K562 (cell line): ENCODE results near the gene LMF2. TPM values are rescaled to one million over a fixed set of nuclear protein-coding genes. Genes with fewer than 3 reads are reported as not detected.

ENCODE experiments used
- ATAC-seq: fragments of 200-7000 bp; cut with Tn5 transposase; 3 replicates; pipeline ENCODE4 v1.9.1; 2020; ENCODE audit warnings: moderate library complexity
- BruUV-seq: library from RNA; stranded (reverse); fragments of 400-500 nt; replicated peaks from 2 replicates; lab custom pipeline; 2021; lab: Mats Ljungman, UMichigan
- CTCF ChIA-PET: fragments of 300-600 bp; formaldehyde crosslinking; extraction: SDS; loops from one replicate; lab custom pipeline; 2021; ENCODE audit warnings: low intra/inter-chr PET ratio; lab: Yijun Ruan, JAX
- POLR2A ChIA-PET: fragments of 300-600, 350-650 bp; sonication (Branson Sonifier 250); formaldehyde crosslinking; extraction: SDS; loops from one replicate; lab custom pipeline; 2021; ENCODE audit warnings: antibody characterized with exemption, inconsistent platforms; lab: Yijun Ruan, JAX
- DNase-seq, 4 experiments: peaks; one replicate each; pipeline versions ENCODE4 v3.0.0 to v3.0.0-alpha.2; 2011 to 2018; ENCODE audit warnings: low spot score in 3 of 4, mixed read lengths in 3 of 4; ENCODE audit errors: extremely low read depth in 1 of 4
- FAIRE-seq: peaks from 2 replicates; lab custom pipeline; 2011; peaks lifted over from hg19 to GRCh38; lab: Jason Lieb, UNC
- H2AFZ ChIP-seq: 2 replicates; pipeline ENCODE4 v1.6.0; 2011; ENCODE audit warnings: low read depth, low read length, control low read depth, inconsistent platforms
- H3K27ac ChIP-seq: fragments of 200-600 bp; 3 replicates; pipeline ENCODE4 v1.8.0; 2011; ENCODE audit warnings: low read depth, mild to moderate bottlenecking, control low read depth, inconsistent platforms, low read length, moderate library complexity, mixed read lengths; ENCODE audit errors: extremely low read depth
- H3K27me3 ChIP-seq, 2 experiments: fragments of 300-600 bp in 1 of 2; 2 replicates in 1 of 2; 3 replicates in 1 of 2; pipeline versions ENCODE4 v1.6.0 to v1.8.0; 2011; ENCODE audit warnings: inconsistent platforms in 2 of 2, low read length in 2 of 2, mild to moderate bottlenecking in 1 of 2, mixed read lengths in 1 of 2, moderate library complexity in 1 of 2; ENCODE audit not compliant: control insufficient read depth in 2 of 2, insufficient read depth in 2 of 2
- H3K36me3 ChIP-seq: fragments of 300-600 bp; 3 replicates; pipeline ENCODE4 v1.8.0; 2011; ENCODE audit warnings: mild to moderate bottlenecking, low read length, inconsistent platforms; ENCODE audit not compliant: control insufficient read depth, insufficient read depth
- H3K4me1 ChIP-seq, 2 experiments: fragments of 200-600 bp in 1 of 2; replicated peaks in 1 of 2; 2 replicates in 1 of 2; 3 replicates in 1 of 2; pipeline versions ENCODE4 v1.5.1 to v1.8.0; 2011; ENCODE audit warnings: inconsistent platforms in 2 of 2, low read length in 2 of 2, mild to moderate bottlenecking in 1 of 2, mixed read lengths in 1 of 2, moderate library complexity in 1 of 2; ENCODE audit not compliant: control insufficient read depth in 2 of 2, insufficient read depth in 2 of 2
- H3K4me2 ChIP-seq: 2 replicates; pipeline ENCODE4 v1.6.1; 2011; ENCODE audit warnings: low read length, control low read depth, inconsistent platforms, mixed read lengths; ENCODE audit not compliant: insufficient read depth
- H3K4me3 ChIP-seq: fragments of 200-600 bp; sonication (generic), shearing (Covaris generic); 2 replicates; pipeline ENCODE4 v1.5.1; 2016; ENCODE audit warnings: control low read depth, inconsistent platforms
- H3K79me2 ChIP-seq: fragments of 200-600 bp; 3 replicates; pipeline ENCODE4 v1.8.0; 2011; ENCODE audit warnings: low read length, inconsistent platforms; ENCODE audit not compliant: control insufficient read depth, insufficient read depth
- H3K9ac ChIP-seq, 2 experiments: 2 replicates each; pipeline versions ENCODE4 v1.6.0 to v1.6.1; 2011; ENCODE audit warnings: low read depth in 2 of 2, low read length in 2 of 2, control low read depth in 1 of 2, inconsistent platforms in 1 of 2, mild to moderate bottlenecking in 1 of 2, mixed read lengths in 1 of 2; ENCODE audit not compliant: insufficient read depth in 1 of 2
- H3K9me1 ChIP-seq: one replicate; pipeline ENCODE4 v1.6.0; 2011; ENCODE audit warnings: inconsistent platforms, mild to moderate bottlenecking, low read length, moderate library complexity; ENCODE audit not compliant: control insufficient read depth, insufficient read depth
- H3K9me3 ChIP-seq: replicated peaks from 2 replicates; pipeline ENCODE4 v1.5.1; 2011; ENCODE audit warnings: low read depth, low read length, inconsistent platforms; ENCODE audit not compliant: control insufficient read depth, insufficient read depth
- H4K20me1 ChIP-seq: replicated peaks from 2 replicates; pipeline ENCODE4 v1.6.1; 2011; ENCODE audit warnings: low read length, inconsistent platforms, mixed read lengths; ENCODE audit not compliant: control insufficient read depth, insufficient read depth
- CXXC5 ChIP-seq: fragments of 250-450 bp; sonication (Bioruptor Pico); IDR thresholded peaks from 2 replicates; pipeline ENCODE4 v1.8.0; 2022; ENCODE audit warnings: inconsistent platforms, mild to moderate bottlenecking, moderate library complexity
- L3MBTL2 ChIP-seq: fragments of 450-650 bp; IDR thresholded peaks from 2 replicates; pipeline ENCODE4 v1.6.1; 2016; ENCODE audit warnings: mild to moderate bottlenecking, moderate library complexity
- NCOA1 ChIP-seq: fragments of 450-650 bp; IDR thresholded peaks from 2 replicates; pipeline ENCODE4 v1.6.1; 2016; ENCODE audit warnings: low read depth
- POLR2G ChIP-seq: fragments of 200-400 bp; formaldehyde crosslinking; IDR thresholded peaks from 2 replicates; pipeline ENCODE4 v1.6.1; 2017; ENCODE audit warnings: low read depth, mild to moderate bottlenecking, antibody characterized with exemption, low read length, moderate library complexity
- RBFOX2 ChIP-seq: fragments of 200-400 bp; formaldehyde crosslinking; IDR thresholded peaks from 2 replicates; pipeline ENCODE4 v1.6.1; 2017; ENCODE audit warnings: low read depth, mild to moderate bottlenecking, low read length, moderate library complexity
- TBP ChIP-seq: optimal IDR thresholded peaks from 2 replicates; pipeline ENCODE3; 2011; ENCODE audit warnings: low read depth, low read length, improper control_type of control experiment
- VEZF1 ChIP-seq: fragments of 200-800 bp; sonication (Bioruptor generic); IDR thresholded peaks from 2 replicates; pipeline ENCODE4 v1.6.1; 2017; ENCODE audit warnings: missing genetic modification characterization, missing compliant biosample characterization
- ZFX ChIP-seq: sonication (generic); formaldehyde crosslinking; IDR thresholded peaks from 2 replicates; pipeline ENCODE4 v1.8.0; 2022; ENCODE audit warnings: mild to moderate bottlenecking, missing genetic modification reagents, moderate library complexity
- WGBS: fragments of 100-300 bp; shearing (Covaris generic); methylation state at CpG from one replicate; pipeline ENCODE4 v1.1.6; 2016; ENCODE audit warnings: low coverage, mixed read lengths; ENCODE audit not compliant: insufficient coverage; ENCODE audit errors: missing lambda C conversion rate; 5-methylcytosine and 5-hydroxymethylcytosine counted together
- in situ Hi-C: fragments of 300-500 bp; cut with MboI; formaldehyde crosslinking; loops from 4 replicates; pipeline ENCODE4 v1.15.0; 2018; ENCODE audit warnings: inconsistent platforms, mixed read lengths
- intact Hi-C: fragments of 100-400 bp; cut with micrococcal nuclease; formaldehyde crosslinking; loops from 2 replicates; pipeline ENCODE4 v1.14.2; 2022
- polyA plus RNA-seq, 8 experiments: library from polyadenylated mRNA; depleted of rRNA in 4 of 8; stranded (reverse) in 5 of 8; unstranded in 3 of 8; fragments of >200 nt; fragmentation: Nextera tagmentation in 2 of 8; fragmentation: Illumina TruSeq in 1 of 8; extraction: Ambion mirVana in 2 of 8; extraction: Trizol in 1 of 8; gene quantifications; 2 replicates each; pipeline versions ENCODE4 v1.2.1 to v1.2.3, GENCODE V29; 2011 to 2014; ENCODE audit warnings: inconsistent platforms in 1 of 8, missing spikeins in 1 of 8
- total RNA-seq, 7 experiments: library from RNA; depleted of rRNA in 6 of 7; stranded (reverse); fragments of >200 nt in 6 of 7; fragmentation: Illumina TruSeq in 2 of 7; extraction: Trizol in 2 of 7; gene quantifications; 2 replicates each; pipeline versions ENCODE4 v1.2.1 to v1.2.3, GENCODE V29; 2011 to 2021; ENCODE audit warnings: low replicate concordance in 1 of 7
- TF ChIP-seq, protein P1 (sequence below), 2 experiments: fragments of 450-650 bp; formaldehyde crosslinking in 1 of 2; IDR thresholded peaks; 2 replicates each; pipeline versions ENCODE4 v1.4.0 to v1.6.1; 2014 to 2020; ENCODE audit warnings: mild to moderate bottlenecking in 2 of 2, borderline replicate concordance in 1 of 2, low read depth in 1 of 2
- TF ChIP-seq, protein P2 (sequence below): fragments of 250-450 bp; sonication (Bioruptor Pico); IDR thresholded peaks from 2 replicates; pipeline ENCODE4 v1.8.0; 2021; ENCODE audit warnings: mild to moderate bottlenecking, moderate library complexity

Gene LMF2
- total and polyA plus RNA-seq, 9 of the 15 experiments (the other 6 are each of a cell fraction or from before 2014, with no cell fraction given), result 0.08 to 37.1 (median 7.6) TPM

- H3K4me2 ChIP-seq, result no peak overlapping the region
- no peak overlapping the region for H2AFZ ChIP-seq
- DNase-seq (peak in 2 of 4 experiments; percentile 43 to 45), FAIRE-seq (no peak), ATAC-seq (peak; percentile 55)
- no peaks in the 10 kb centered on the region for H3K9me3 ChIP-seq
- H3K27ac ChIP-seq, result no peak overlapping the region
- peaks cover 0 to 38% of the 10 kb centered on the region in 2 experiments; a peak in 3 of 5 replicates for H3K4me1 ChIP-seq
- ChIA-PET POLR2A (interaction anchor here (0.6 kb wide), 1 partner anchor 308 kb away, joined by 4 read pairs; no protein-coding TSS in a partner anchor), CTCF (no interaction called here)
- peaks cover 0 to 11% of the 10 kb centered on the region in 2 experiments; a peak in 1 of 5 replicates for H3K27me3 ChIP-seq
- no peaks in the 10 kb centered on the region for H3K79me2 ChIP-seq
- in situ Hi-C loops (no loop called here), intact Hi-C loops (no loop called here)
- H4K20me1 ChIP-seq, result no peaks in the 10 kb centered on the region
- no peaks in the 10 kb centered on the region for H3K36me3 ChIP-seq
- no peak overlapping the region for H3K9ac ChIP-seq
- H3K9me1 ChIP-seq, result no peaks in the 10 kb centered on the region
- no peak overlapping the region for H3K4me3 ChIP-seq
- BruUV-seq, result no TSS peak
- 22% methylated on average over 9 of the region's 35 CpGs for WGBS
- TF ChIP-seq NCOA1 (no peak), TBP (no peak), ZFX (CRISPR knock-in tag) (peak; percentile 29; the same call in 1 of the 2 replicates), CXXC5 (CRISPR knock-in tag) (peak; percentile 47; the same call in 1 of the 2 replicates), VEZF1 (CRISPR knock-in tag) (peak; percentile 29), POLR2G (peak; percentile 22; the same call in 1 of the 2 replicates), L3MBTL2 (peak; percentile 33; the same call in 1 of the 2 replicates), RBFOX2 (peak; percentile 34; the same call in 1 of the 2 replicates)
- TF ChIP-seq, protein P1, sequence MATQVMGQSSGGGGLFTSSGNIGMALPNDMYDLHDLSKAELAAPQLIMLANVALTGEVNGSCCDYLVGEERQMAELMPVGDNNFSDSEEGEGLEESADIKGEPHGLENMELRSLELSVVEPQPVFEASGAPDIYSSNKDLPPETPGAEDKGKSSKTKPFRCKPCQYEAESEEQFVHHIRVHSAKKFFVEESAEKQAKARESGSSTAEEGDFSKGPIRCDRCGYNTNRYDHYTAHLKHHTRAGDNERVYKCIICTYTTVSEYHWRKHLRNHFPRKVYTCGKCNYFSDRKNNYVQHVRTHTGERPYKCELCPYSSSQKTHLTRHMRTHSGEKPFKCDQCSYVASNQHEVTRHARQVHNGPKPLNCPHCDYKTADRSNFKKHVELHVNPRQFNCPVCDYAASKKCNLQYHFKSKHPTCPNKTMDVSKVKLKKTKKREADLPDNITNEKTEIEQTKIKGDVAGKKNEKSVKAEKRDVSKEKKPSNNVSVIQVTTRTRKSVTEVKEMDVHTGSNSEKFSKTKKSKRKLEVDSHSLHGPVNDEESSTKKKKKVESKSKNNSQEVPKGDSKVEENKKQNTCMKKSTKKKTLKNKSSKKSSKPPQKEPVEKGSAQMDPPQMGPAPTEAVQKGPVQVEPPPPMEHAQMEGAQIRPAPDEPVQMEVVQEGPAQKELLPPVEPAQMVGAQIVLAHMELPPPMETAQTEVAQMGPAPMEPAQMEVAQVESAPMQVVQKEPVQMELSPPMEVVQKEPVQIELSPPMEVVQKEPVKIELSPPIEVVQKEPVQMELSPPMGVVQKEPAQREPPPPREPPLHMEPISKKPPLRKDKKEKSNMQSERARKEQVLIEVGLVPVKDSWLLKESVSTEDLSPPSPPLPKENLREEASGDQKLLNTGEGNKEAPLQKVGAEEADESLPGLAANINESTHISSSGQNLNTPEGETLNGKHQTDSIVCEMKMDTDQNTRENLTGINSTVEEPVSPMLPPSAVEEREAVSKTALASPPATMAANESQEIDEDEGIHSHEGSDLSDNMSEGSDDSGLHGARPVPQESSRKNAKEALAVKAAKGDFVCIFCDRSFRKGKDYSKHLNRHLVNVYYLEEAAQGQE (IDR thresholded peaks at IDR 0.05; ENCODE audit: borderline replicate concordance), result peak; percentile 91
- TF ChIP-seq, protein P1 (CRISPR knock-in tag; IDR thresholded peaks at IDR 0.05; ENCODE audit: low read depth), result no peak
- TF ChIP-seq, protein P2, sequence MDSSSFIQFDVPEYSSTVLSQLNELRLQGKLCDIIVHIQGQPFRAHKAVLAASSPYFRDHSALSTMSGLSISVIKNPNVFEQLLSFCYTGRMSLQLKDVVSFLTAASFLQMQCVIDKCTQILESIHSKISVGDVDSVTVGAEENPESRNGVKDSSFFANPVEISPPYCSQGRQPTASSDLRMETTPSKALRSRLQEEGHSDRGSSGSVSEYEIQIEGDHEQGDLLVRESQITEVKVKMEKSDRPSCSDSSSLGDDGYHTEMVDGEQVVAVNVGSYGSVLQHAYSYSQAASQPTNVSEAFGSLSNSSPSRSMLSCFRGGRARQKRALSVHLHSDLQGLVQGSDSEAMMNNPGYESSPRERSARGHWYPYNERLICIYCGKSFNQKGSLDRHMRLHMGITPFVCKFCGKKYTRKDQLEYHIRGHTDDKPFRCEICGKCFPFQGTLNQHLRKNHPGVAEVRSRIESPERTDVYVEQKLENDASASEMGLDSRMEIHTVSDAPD (CRISPR knock-in tag), result no peak
Measured at GRCh38 chr22:50547263-50547985, 39.9 kb upstream of the LMF2 start.
